Measurements from ENCODE around the gene YIF1A.

DNA sequence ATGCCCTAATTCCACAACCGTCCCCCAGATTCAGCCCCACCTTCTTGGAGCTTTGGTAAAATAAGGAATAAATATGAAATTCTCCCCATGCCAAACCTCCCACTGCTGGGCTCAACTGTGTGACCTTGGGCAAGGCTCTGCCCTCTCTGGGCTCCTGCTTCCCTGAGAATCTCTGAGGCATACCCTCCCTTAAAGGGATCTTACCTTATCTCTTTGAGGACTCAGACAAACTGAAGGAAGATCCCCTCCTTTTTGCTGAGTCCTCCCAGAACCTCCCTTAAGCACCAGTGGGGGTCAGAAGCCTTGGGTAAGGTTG lies 25.2 kb upstream of the YIF1A start:
- TF ChIP-seq CTCF (IDR thresholded peaks at IDR 0.05; ENCODE audit: low read depth, low read length) (no peak), EZH2phosphoT487 (IDR thresholded peaks at IDR 0.05; ENCODE audit: low read depth) (no peak)

All from OCI-LY3 (cell line).